Osteocyte (in vitro differentiated cells): Measurements from ENCODE around the gene KRI1. TPM values are rescaled to one million over a fixed set of nuclear protein-coding genes. Genes with fewer than 3 reads are reported as not detected.
A peak's percentile ranks its signal among the peaks of the same experiment; 100 is the strongest.

Source experiments
- DNase-seq: peaks from one replicate; pipeline ENCODE4 v3.0.0; 2021; ENCODE audit warnings: mixed read lengths; ENCODE audit not compliant: unreplicated experiment; ENCODE audit errors: extremely low spot score
- H3K27ac Mint-ChIP-seq: one replicate; pipeline ENCODE4 v1.8.0; 2021; ENCODE audit warnings: mild to moderate bottlenecking, mixed read lengths; ENCODE audit not compliant: unreplicated experiment
- H3K27me3 Mint-ChIP-seq: one replicate; pipeline ENCODE4 v1.8.0; 2021; ENCODE audit warnings: mixed read lengths; ENCODE audit not compliant: unreplicated experiment
- H3K36me3 Mint-ChIP-seq: one replicate; pipeline ENCODE4 v1.8.0; 2021; ENCODE audit warnings: mixed read lengths; ENCODE audit not compliant: unreplicated experiment
- H3K4me1 Mint-ChIP-seq: one replicate; pipeline ENCODE4 v1.8.0; 2021; ENCODE audit warnings: mixed read lengths; ENCODE audit not compliant: unreplicated experiment
- H3K4me3 Mint-ChIP-seq: one replicate; pipeline ENCODE4 v1.8.0; 2021; ENCODE audit warnings: mild to moderate bottlenecking, moderate library complexity, mixed read lengths; ENCODE audit not compliant: unreplicated experiment
- H3K9me3 Mint-ChIP-seq: one replicate; pipeline ENCODE4 v1.8.0; 2021; ENCODE audit warnings: mixed read lengths; ENCODE audit not compliant: unreplicated experiment
- CTCF ChIP-seq: fragments of 200-600 bp; sonication (generic); IDR thresholded peaks from 2 replicates; pipeline ENCODE4 v1.5.0; 2021; ENCODE audit warnings: antibody characterized with exemption, mild to moderate bottlenecking, moderate library complexity
- total RNA-seq: library from RNA; stranded (reverse); gene quantifications from 2 replicates; pipeline ENCODE4 v1.2.1, GENCODE V29; 2021

Gene KRI1
- total RNA-seq, 1 donor from 2014 or later = 29.0 TPM

GRCh38 chr19:10566658-10567410 is 1.0 kb upstream of the KRI1 start:
- no peaks in the 10 kb centered on the region for H3K27me3 Mint-ChIP-seq
- peak overlapping the region; percentile 88 for H3K27ac Mint-ChIP-seq
- no peak for TF ChIP-seq CTCF
- H3K4me1 Mint-ChIP-seq = peaks cover 38% of the 10 kb centered on the region
- H3K36me3 Mint-ChIP-seq = no peaks in the 10 kb centered on the region
- DNase-seq = no peak
- peak overlapping the region; percentile 87 for H3K4me3 Mint-ChIP-seq
- no peaks in the 10 kb centered on the region for H3K9me3 Mint-ChIP-seq

- Mint-ChIP-seq H3K36me3 (peaks cover 2% of the 10 kb centered on the region), H3K27ac (peak overlapping the region; percentile 88), H3K27me3 (no peaks in the 10 kb centered on the region), H3K4me3 (peak overlapping the region; percentile 87), H3K4me1 (peaks cover 38% of the 10 kb centered on the region), H3K9me3 (no peaks in the 10 kb centered on the region)
- DNase-seq = no peak
- TF ChIP-seq CTCF = no peak
Measured at GRCh38 chr19:10566408-10566657, 523 bp upstream of the KRI1 start.

- H3K4me1 Mint-ChIP-seq = peaks cover 38% of the 10 kb centered on the region
- no peaks in the 10 kb centered on the region for H3K27me3 Mint-ChIP-seq
- H3K36me3 Mint-ChIP-seq = peaks cover 5% of the 10 kb centered on the region
- peak overlapping the region; percentile 88 for H3K27ac Mint-ChIP-seq
- no peak for DNase-seq
- no peak for TF ChIP-seq CTCF
- H3K9me3 Mint-ChIP-seq = no peaks in the 10 kb centered on the region
- peak overlapping the region; percentile 87 for H3K4me3 Mint-ChIP-seq
Measured at GRCh38 chr19:10565028-10565566, 713 bp downstream of the KRI1 start.

GRCh38 chr19:10562609-10563008 is 3.2 kb downstream of the KRI1 start:
- Mint-ChIP-seq H3K27me3 (no peaks in the 10 kb centered on the region), H3K4me1 (peaks cover 25% of the 10 kb centered on the region), H3K9me3 (no peaks in the 10 kb centered on the region), H3K36me3 (peaks cover 15% of the 10 kb centered on the region), H3K4me3 (no peak overlapping the region), H3K27ac (no peak overlapping the region)
- no peak for TF ChIP-seq CTCF
- DNase-seq = no peak

- Mint-ChIP-seq H3K27ac (no peak overlapping the region), H3K27me3 (no peaks in the 10 kb centered on the region), H3K36me3 (peaks cover 15% of the 10 kb centered on the region), H3K9me3 (no peaks in the 10 kb centered on the region), H3K4me3 (no peak overlapping the region), H3K4me1 (peaks cover 8% of the 10 kb centered on the region)
- no peak for TF ChIP-seq CTCF
- DNase-seq = no peak
Measured at GRCh38 chr19:10560154-10560553, 5.7 kb downstream of the KRI1 start.
